ENCODE data around the gene CASP10.

- TF ChIP-seq CTCF (IDR thresholded peaks at IDR 0.05; ENCODE audit: poor library complexity) (peak; percentile 93), EZH2 (IDR thresholded peaks at IDR 0.05; ENCODE audit: borderline replicate concordance) (no peak)
Observed at GRCh38 chr2:201231781-201232466, 49.0 kb downstream of the CASP10 start.
